Measurements from ENCODE around the gene KPNB1. TPM values are rescaled to one million over a fixed set of nuclear protein-coding genes. Genes with fewer than 3 reads are reported as not detected.

Gene KPNB1
- total RNA-seq, 1 donor from 2014 or later = 350 TPM

DNA sequence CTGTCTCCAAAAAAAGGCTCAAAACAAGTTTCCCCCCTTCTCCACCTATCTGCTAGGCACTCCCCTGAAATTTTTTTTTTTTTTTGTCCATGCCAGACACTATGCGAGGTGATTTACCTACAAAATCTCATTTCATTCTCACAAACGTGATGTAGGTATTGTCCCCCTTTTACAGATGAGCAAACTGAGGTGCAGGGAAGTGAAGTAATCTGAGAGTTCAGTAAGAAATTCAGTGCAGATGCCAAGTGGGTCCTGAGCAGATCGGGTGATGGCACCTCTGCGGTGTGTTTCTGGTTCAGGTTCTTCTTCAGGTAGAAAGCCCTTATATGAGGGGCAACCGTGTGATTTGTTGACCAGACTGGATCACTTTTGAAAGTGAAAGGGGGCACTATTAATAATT is 54.0 kb downstream of the KPNB1 start:
- Mint-ChIP-seq H3K27ac (ENCODE audit: unreplicated experiment) (no peak overlapping the region), H3K4me3 (ENCODE audit: unreplicated experiment) (no peak overlapping the region), H3K27me3 (ENCODE audit: unreplicated experiment) (peaks cover 16% of the 10 kb centered on the region), H3K9me3 (ENCODE audit: unreplicated experiment) (peaks cover 4% of the 10 kb centered on the region), H3K4me1 (ENCODE audit: low read depth, unreplicated experiment) (peaks cover 13% of the 10 kb centered on the region), H3K36me3 (ENCODE audit: unreplicated experiment) (peaks cover 7% of the 10 kb centered on the region)
- no peak for TF ChIP-seq CTCF (IDR thresholded peaks at IDR 0.05; ENCODE audit: partially characterized antibody, unreplicated experiment)
- no peak for DNase-seq

DNA sequence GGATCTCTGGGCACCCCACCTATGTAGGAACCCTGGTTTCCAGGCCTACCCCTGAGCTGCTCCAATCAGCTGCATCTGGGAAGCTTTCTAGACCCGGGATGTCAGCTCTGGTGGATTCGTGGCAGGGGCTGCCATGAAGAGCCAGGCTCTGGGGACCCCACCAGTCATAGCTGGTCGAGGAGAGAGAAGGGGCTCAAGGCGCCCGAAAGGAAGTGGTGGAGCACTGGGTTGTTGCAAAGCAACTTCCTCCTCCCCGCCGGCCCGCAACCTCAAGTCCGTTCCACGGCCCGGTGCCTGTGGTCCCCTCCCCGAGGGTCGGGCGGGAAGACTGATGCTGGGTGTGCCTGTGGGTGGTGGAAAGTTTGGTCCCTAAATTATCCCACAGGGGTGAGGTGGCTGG is 54.4 kb downstream of the KPNB1 start:
- peaks cover 16% of the 10 kb centered on the region for H3K27me3 Mint-ChIP-seq (ENCODE audit: unreplicated experiment)
- DNase-seq = no peak

DNA sequence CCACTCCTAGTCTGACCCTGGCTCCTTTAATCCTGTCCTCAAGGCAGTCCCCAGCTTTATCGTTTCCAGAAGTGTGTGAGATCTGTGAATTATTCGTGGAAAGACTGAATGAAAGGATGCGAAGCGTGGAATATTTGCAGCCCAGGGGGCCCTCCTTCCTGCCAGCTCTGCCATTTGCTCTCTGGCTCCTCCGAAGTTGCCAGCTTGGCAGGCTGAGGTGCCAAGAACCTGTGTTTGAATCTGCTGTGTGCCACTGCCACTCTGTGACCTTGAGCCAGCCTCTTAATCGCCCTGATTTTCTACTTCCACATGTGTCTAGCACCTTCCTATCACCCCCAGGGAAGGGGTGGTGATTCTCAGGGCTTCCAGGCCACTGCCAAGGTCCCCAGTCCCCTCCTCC is 55.0 kb downstream of the KPNB1 start:
- peaks cover 4% of the 10 kb centered on the region for H3K9me3 Mint-ChIP-seq (ENCODE audit: unreplicated experiment)
- H3K27me3 Mint-ChIP-seq (ENCODE audit: unreplicated experiment) = peaks cover 19% of the 10 kb centered on the region
- H3K4me3 Mint-ChIP-seq (ENCODE audit: unreplicated experiment) = no peak overlapping the region
- peaks cover 13% of the 10 kb centered on the region for H3K4me1 Mint-ChIP-seq (ENCODE audit: low read depth, unreplicated experiment)
- H3K27ac Mint-ChIP-seq (ENCODE audit: unreplicated experiment) = no peak overlapping the region
- no peak for TF ChIP-seq CTCF (IDR thresholded peaks at IDR 0.05; ENCODE audit: partially characterized antibody, unreplicated experiment)
- peaks cover 7% of the 10 kb centered on the region for H3K36me3 Mint-ChIP-seq (ENCODE audit: unreplicated experiment)
- no peak for DNase-seq

More for the DNA sequence above, 54.4 kb downstream of the KPNB1 start:
- TF ChIP-seq CTCF (IDR thresholded peaks at IDR 0.05; ENCODE audit: partially characterized antibody, unreplicated experiment) = no peak
- Mint-ChIP-seq H3K36me3 (ENCODE audit: unreplicated experiment) (peaks cover 7% of the 10 kb centered on the region), H3K9me3 (ENCODE audit: unreplicated experiment) (peaks cover 4% of the 10 kb centered on the region), H3K27ac (ENCODE audit: unreplicated experiment) (no peak overlapping the region), H3K4me1 (ENCODE audit: low read depth, unreplicated experiment) (peaks cover 13% of the 10 kb centered on the region), H3K4me3 (ENCODE audit: unreplicated experiment) (no peak overlapping the region)

DNA sequence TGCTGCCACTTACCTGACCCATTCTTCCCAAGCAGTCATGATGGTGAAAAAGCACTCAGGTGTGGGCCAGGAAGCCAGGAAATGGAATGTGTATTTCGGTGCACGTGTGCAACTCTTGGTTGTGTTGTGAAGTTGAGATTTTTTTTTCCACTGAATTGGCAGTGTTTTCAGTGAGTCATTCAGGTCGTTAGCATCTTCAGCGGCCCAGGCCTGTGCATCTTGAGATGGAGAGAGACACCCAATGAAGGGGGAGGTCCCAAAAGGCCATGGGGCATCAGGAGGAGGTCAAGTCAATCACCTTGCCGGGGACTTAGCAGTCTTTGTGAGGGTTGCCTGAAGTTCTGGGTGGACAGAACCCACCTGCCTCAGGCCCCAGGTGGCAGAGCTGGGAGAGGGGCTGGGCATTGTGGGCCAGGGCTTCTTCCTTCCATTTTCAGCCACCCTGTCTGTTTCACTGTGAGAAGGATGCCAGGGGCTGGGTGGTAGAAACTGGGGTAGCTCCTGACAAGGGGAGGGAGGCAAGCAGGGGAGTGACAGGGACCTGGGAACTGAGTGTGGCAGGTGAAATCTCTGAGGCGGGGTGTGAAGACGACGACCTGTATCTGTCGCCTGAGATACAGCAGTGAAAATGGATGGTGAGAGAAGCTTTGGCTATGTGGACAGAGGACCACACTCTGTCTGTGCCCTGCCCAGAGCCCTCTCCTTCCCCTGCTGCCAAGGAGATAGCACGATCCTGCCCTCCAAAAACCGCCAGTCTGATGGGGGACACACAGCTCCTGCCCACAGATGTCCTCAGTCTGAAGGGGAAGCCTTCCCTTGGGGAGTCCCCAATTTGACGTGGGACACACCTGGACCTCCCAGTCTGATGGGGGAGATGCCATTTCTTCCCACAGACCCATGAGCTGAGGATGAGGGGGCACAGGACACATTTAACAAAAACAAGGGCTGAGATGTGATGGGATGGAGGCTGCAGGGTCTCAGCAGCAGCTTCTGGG is 56.1 kb downstream of the KPNB1 start:
- Mint-ChIP-seq H3K27me3 (ENCODE audit: unreplicated experiment) (peaks cover 21% of the 10 kb centered on the region), H3K27ac (ENCODE audit: unreplicated experiment) (no peak overlapping the region), H3K4me3 (ENCODE audit: unreplicated experiment) (no peak overlapping the region), H3K9me3 (ENCODE audit: unreplicated experiment) (peaks cover 6% of the 10 kb centered on the region), H3K4me1 (ENCODE audit: low read depth, unreplicated experiment) (peaks cover 13% of the 10 kb centered on the region), H3K36me3 (ENCODE audit: unreplicated experiment) (peaks cover 7% of the 10 kb centered on the region)
- TF ChIP-seq CTCF (IDR thresholded peaks at IDR 0.05; ENCODE audit: partially characterized antibody, unreplicated experiment) = no peak
- no peak for DNase-seq

Measured in glutamatergic neuron (in vitro differentiated cells).